ENCODE results near the gene CYSTM1. TPM values are rescaled to one million over a fixed set of nuclear protein-coding genes. Genes with fewer than 3 reads are reported as not detected.

Gene CYSTM1
- total and polyA plus RNA-seq, 2 of the 8 experiments (the other 6 are each of a cell fraction or from before 2014, with no cell fraction given) = 25.0 to 47.8 TPM

DNA sequence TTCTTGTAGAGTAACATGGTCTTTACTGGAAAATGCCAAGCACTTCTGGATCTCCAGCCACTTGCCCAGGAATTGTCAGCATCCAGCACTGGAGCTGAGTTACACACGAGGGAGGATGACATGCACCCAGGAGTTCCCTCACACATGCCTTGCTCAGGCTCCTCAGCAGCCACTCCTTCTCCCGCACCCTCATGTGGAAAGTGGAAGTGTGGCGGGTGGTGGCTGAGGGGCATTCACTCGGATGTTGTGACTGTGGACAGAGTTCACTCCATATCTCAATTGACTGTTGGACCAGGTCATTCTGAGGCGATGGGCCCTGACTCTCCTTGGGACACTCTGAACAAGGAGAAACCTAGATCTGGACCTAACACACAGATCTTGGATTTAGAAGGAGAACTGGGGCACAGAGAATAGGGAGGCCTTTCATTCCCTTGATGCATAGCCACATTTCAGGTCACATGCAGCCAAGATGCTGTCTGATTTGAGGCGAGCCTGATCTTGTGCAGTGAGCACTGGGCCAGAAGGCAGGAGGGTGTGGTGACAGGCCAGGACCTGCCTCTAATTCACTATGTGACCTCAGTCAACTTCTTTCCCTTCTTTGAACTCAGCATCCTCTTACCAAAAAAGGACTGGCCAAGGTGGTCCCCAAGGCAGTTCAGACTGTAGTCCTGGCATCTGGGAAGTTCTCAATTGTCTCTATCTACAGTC is 62.1 kb downstream of the CYSTM1 start (continued):
- TF ChIP-seq SAP30 (IDR thresholded peaks at IDR 0.05; ENCODE audit: insufficient read depth, insufficient replicate concordance, low read length) = no peak
- TF ChIP-seq POLR2A (IDR thresholded peaks at IDR 0.05; ENCODE audit: control extremely low read depth in 1 of 2, low read depth in 2 of 2, low read length in 2 of 2) = no peak
- TF ChIP-seq SRF (IDR thresholded peaks at IDR 0.05; ENCODE audit: low read depth, low read length) = no peak
- no peak for TF ChIP-seq PHF8 (conservative IDR thresholded peaks at IDR 0.05; ENCODE audit: low read depth, low read length)
- no peak for TF ChIP-seq ZNF274 (IDR thresholded peaks at IDR 0.05; ENCODE audit: borderline replicate concordance, extremely low read depth, low read length)
- no peak for TF ChIP-seq GTF2F1 (IDR thresholded peaks at IDR 0.05; ENCODE audit: borderline replicate concordance, low read depth, low read length)
- no peak for TF ChIP-seq EP300 (IDR thresholded peaks at IDR 0.05; ENCODE audit: borderline replicate concordance in 1 of 2, low read depth in 2 of 2, low read length in 2 of 2)

Measured in H1 (cell line).